Neuronal stem cell (in vitro differentiated cells): ENCODE results near the gene PTPN14.

Experiments
- DNase-seq: peaks from one replicate; pipeline ENCODE4 v3.0.0-alpha.2; 2013; ENCODE audit warnings: low spot score
- H2AFZ ChIP-seq: one replicate; pipeline ENCODE4 v1.6.1; 2013; ENCODE audit warnings: mild to moderate bottlenecking, low read length, inconsistent platforms
- H2AK5ac ChIP-seq: 2 replicates; pipeline ENCODE4 v1.6.1; 2013; ENCODE audit warnings: low read depth, mild to moderate bottlenecking, inconsistent platforms, low read length, moderate library complexity, mixed read lengths
- H2BK120ac ChIP-seq: 2 replicates; pipeline ENCODE4 v1.6.1; 2013; ENCODE audit warnings: low read depth, mild to moderate bottlenecking, inconsistent platforms, low read length, moderate library complexity, mixed read lengths
- H2BK12ac ChIP-seq: one replicate; pipeline ENCODE4 v1.6.1; 2013; ENCODE audit warnings: low read length, inconsistent platforms
- H2BK15ac ChIP-seq: 2 replicates; pipeline ENCODE4 v1.6.1; 2013; ENCODE audit warnings: mild to moderate bottlenecking, low read length, inconsistent platforms, mixed read lengths
- H2BK5ac ChIP-seq: one replicate; pipeline ENCODE4 v1.6.1; 2013; ENCODE audit warnings: inconsistent platforms, mild to moderate bottlenecking, low read length, moderate library complexity
- H3K14ac ChIP-seq: one replicate; pipeline ENCODE4 v1.6.1; 2013; ENCODE audit warnings: low read length, inconsistent platforms
- H3K18ac ChIP-seq: 2 replicates; pipeline ENCODE4 v1.6.1; 2013; ENCODE audit warnings: low read length, inconsistent platforms
- H3K23ac ChIP-seq: 2 replicates; pipeline ENCODE4 v1.6.1; 2013; ENCODE audit warnings: low read depth, mild to moderate bottlenecking, mixed read lengths, low read length, inconsistent platforms; ENCODE audit not compliant: poor library complexity
- H3K27ac ChIP-seq: replicated peaks from 3 replicates; pipeline ENCODE4 v1.5.1; 2013; ENCODE audit warnings: low read length, inconsistent platforms
- H3K27me3 ChIP-seq, 3 experiments: 2 replicates each; pipeline ENCODE4 v1.6.1; 2013; ENCODE audit warnings: low read length in 3 of 3, mild to moderate bottlenecking in 2 of 3, inconsistent platforms in 1 of 3, low read depth in 1 of 3, mixed read lengths in 1 of 3, moderate library complexity in 1 of 3; ENCODE audit not compliant: control insufficient read depth in 3 of 3, insufficient read depth in 3 of 3
- H3K36me3 ChIP-seq, 2 donors: replicated peaks in 1 of 2; 2 replicates each; pipeline ENCODE4 v1.6.1; 2013; ENCODE audit warnings: low read length in 2 of 2; ENCODE audit not compliant: control insufficient read depth in 2 of 2, insufficient read depth in 2 of 2
- H3K4ac ChIP-seq: 2 replicates; pipeline ENCODE4 v1.6.1; 2013; ENCODE audit warnings: inconsistent platforms, mild to moderate bottlenecking, low read length, moderate library complexity
- H3K4me1 ChIP-seq, 2 donors: 1 replicate in 1 of 2; 2 replicates in 1 of 2; pipeline ENCODE4 v1.6.1; 2013; ENCODE audit warnings: low read length in 2 of 2, low read depth in 1 of 2; ENCODE audit not compliant: control insufficient read depth in 2 of 2, insufficient read depth in 1 of 2
- H3K4me2 ChIP-seq: one replicate; pipeline ENCODE4 v1.6.1; 2013; ENCODE audit warnings: mild to moderate bottlenecking, low read length, inconsistent platforms; ENCODE audit not compliant: insufficient read depth, poor library complexity, severe bottlenecking
- H3K4me3 ChIP-seq, 2 donors: 2 replicates each; pipeline ENCODE4 v1.5.1; 2013; ENCODE audit warnings: low read length in 2 of 2, mild to moderate bottlenecking in 2 of 2, inconsistent platforms in 1 of 2, moderate library complexity in 1 of 2
- H3K79me1 ChIP-seq: one replicate; pipeline ENCODE4 v1.6.1; 2013; ENCODE audit warnings: low read depth, mild to moderate bottlenecking, inconsistent platforms, low read length, moderate library complexity
- H3K9ac ChIP-seq: one replicate; pipeline ENCODE4 v1.6.1; 2013; ENCODE audit warnings: mild to moderate bottlenecking, low read depth, low read length, inconsistent platforms; ENCODE audit not compliant: poor library complexity
- H3K9me3 ChIP-seq, 2 donors: replicated peaks in 1 of 2; 2 replicates each; pipeline versions ENCODE3 to v1.6.1; 2013; ENCODE audit warnings: low read length in 2 of 2, mild to moderate bottlenecking in 2 of 2, inconsistent platforms in 1 of 2, low read depth in 1 of 2, mixed read lengths in 1 of 2, moderate library complexity in 1 of 2; ENCODE audit not compliant: control insufficient read depth in 2 of 2, insufficient read depth in 1 of 2
- H4K8ac ChIP-seq: one replicate; pipeline ENCODE4 v1.6.1; 2013; ENCODE audit warnings: low read depth, mild to moderate bottlenecking, inconsistent platforms, low read length, moderate library complexity
- H4K91ac ChIP-seq: one replicate; pipeline ENCODE4 v1.6.1; 2013; ENCODE audit warnings: low read length, low read depth, mild to moderate bottlenecking, inconsistent platforms; ENCODE audit not compliant: poor library complexity
- WGBS, 2 donors: extraction: QIAGEN DNeasy Blood & Tissue Kit; methylation state at CpG; one replicate each; pipeline ENCODE4 v1.1.7; 2013; ENCODE audit warnings: missing lambda C conversion rate in 2 of 2, mixed read lengths in 1 of 2; ENCODE audit not compliant: insufficient read length in 2 of 2, insufficient replicate concordance in 1 of 2; ENCODE audit errors: extremely low coverage in 2 of 2; 5-methylcytosine and 5-hydroxymethylcytosine counted together

The PTPN14 gene

DNA sequence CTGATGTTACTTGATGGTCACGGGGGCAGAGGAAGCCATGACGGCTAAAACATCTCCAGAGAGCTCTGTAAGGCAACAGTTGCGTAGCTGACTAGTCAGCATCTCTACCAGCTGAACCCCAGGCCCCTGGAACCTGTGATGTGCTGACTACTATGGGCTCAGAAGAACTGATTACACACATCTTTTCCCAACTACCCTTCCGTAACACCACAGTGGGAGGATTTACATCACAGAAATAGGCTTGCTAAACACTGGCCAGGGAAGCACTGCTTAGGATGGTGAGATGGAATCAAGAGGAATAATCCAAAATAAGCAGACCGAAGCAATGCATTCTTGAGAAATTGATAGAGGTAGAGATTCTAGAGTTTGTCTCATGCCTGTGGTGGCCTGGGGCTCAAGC lies 148.0 kb downstream of the PTPN14 start:
- no peak overlapping the region for H3K14ac ChIP-seq
- peaks cover 8 to 12% of the 10 kb centered on the region in 2 donors for H3K4me1 ChIP-seq
- no peak overlapping the region for H3K9ac ChIP-seq
- no peak overlapping the region for H3K27ac ChIP-seq
- H2AK5ac ChIP-seq: no peak overlapping the region
- H3K4ac ChIP-seq: no peak overlapping the region
- no peak overlapping the region for H2BK12ac ChIP-seq
- H3K27me3 ChIP-seq: no peaks in the 10 kb centered on the region
- no peak overlapping the region for H2AFZ ChIP-seq
- no peak overlapping the region for H2BK5ac ChIP-seq
- no peak overlapping the region for H3K4me2 ChIP-seq
- no peak overlapping the region for H3K4me3 ChIP-seq
- no peak overlapping the region for H2BK15ac ChIP-seq
- no peak overlapping the region for H3K23ac ChIP-seq
- H4K8ac ChIP-seq: no peak overlapping the region
- no peak for DNase-seq
- no peaks in the 10 kb centered on the region for H3K79me1 ChIP-seq
- H3K36me3 ChIP-seq: peaks cover 2 to 26% of the 10 kb centered on the region in 2 donors
- no peaks in the 10 kb centered on the region for H3K9me3 ChIP-seq
- WGBS, 2 donors: no CpG with 5 or more reads among the region's 5 CpGs
- H4K91ac ChIP-seq: no peak overlapping the region
- no peak overlapping the region for H2BK120ac ChIP-seq
- H3K18ac ChIP-seq: no peak overlapping the region

DNA sequence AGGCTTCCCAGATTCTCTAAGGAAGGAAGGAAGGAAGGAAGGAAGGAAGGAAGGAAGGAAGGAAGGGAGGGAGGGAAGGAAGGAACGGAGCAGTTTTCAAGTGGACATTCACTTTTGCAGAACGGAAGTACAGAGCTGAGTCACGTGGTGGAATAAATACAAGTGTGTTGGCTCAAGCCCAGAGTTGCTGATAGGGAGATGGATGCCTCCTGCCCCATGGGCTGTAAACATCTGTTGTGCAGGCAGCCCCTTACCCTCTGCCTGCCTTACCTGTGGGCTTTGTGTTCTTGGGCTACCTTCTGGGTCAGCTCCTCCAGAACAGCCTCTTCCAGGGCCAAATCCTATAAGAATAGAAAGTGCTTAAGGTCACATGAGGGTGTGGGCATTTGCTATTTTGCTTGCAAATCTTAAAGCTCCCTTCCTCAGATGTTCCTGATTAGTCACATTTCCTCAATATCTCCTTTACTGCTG lies 148.8 kb downstream of the PTPN14 start:
- no peak overlapping the region for H4K91ac ChIP-seq
- no peak overlapping the region for H2BK15ac ChIP-seq
- H3K27me3 ChIP-seq: no peaks in the 10 kb centered on the region
- no peak overlapping the region for H3K27ac ChIP-seq
- H3K4me1 ChIP-seq: peaks cover 8 to 12% of the 10 kb centered on the region in 2 donors
- H3K23ac ChIP-seq: no peak overlapping the region
- H3K79me1 ChIP-seq: no peaks in the 10 kb centered on the region
- no peak overlapping the region for H4K8ac ChIP-seq
- DNase-seq: no peak
- H2AK5ac ChIP-seq: no peak overlapping the region
- H3K9ac ChIP-seq: no peak overlapping the region
- no peak overlapping the region for H3K18ac ChIP-seq
- peaks cover 2 to 29% of the 10 kb centered on the region in 2 donors for H3K36me3 ChIP-seq
- WGBS, 2 donors: no CpG with 5 or more reads among the region's 3 CpGs
- H2BK5ac ChIP-seq: no peak overlapping the region
- no peak overlapping the region for H3K4me2 ChIP-seq
- H3K9me3 ChIP-seq: no peaks in the 10 kb centered on the region
- no peak overlapping the region for H2AFZ ChIP-seq
- no peak overlapping the region for H2BK120ac ChIP-seq
- no peak overlapping the region for H3K4me3 ChIP-seq
- H2BK12ac ChIP-seq: no peak overlapping the region
- H3K4ac ChIP-seq: no peak overlapping the region
- no peak overlapping the region for H3K14ac ChIP-seq

DNA sequence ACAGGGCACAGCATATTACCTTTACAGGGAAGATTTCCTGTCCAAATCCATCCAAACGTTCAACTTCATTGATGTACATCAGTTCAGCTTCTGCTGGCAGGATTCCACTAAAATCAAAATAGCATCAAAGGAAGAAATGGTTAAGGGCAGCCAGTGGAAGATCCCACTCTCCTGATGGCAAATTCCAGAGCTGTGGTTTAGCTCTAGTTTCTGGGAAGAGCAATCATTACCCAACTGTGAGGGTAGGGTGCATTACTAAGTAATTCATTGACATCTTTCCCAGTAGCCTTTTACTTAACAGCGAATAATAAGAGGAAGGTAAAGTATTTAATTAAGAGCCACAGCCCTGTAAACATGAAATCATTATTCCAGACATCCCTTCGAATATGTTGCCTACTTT lies 149.7 kb downstream of the PTPN14 start:
- no peaks in the 10 kb centered on the region for H3K27me3 ChIP-seq

DNA sequence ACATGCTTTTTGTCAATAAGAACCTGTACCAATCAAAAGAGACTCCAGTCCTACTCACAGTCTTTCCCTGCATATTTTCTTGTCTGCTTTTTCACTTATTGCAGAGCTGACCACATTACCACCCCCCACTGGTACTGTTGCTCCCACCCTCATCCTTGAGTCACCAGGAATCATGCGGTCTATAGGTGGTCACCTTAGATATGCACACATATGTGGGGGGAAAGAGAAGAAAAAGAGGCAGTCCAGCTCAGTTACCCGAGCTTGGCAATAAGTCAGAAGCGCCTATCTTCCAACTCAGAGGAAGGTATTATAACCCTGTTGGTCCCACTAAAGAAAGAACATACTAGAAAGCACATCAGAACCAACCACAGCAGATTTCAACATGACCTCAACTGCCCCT lies 151.3 kb downstream of the PTPN14 start:
- Histone ChIP-seq H2BK5ac (no peak overlapping the region), H3K9me3 (no peaks in the 10 kb centered on the region), H3K79me1 (no peaks in the 10 kb centered on the region), H4K91ac (no peak overlapping the region), H3K4me3 (no peak overlapping the region), H3K27me3 (no peaks in the 10 kb centered on the region), H2AK5ac (no peak overlapping the region), H2BK120ac (no peak overlapping the region), H4K8ac (no peak overlapping the region), H3K4ac (no peak overlapping the region), H3K4me1 (peaks cover 7 to 9% of the 10 kb centered on the region in 2 donors), H3K14ac (no peak overlapping the region), H2BK12ac (no peak overlapping the region), H3K9ac (no peak overlapping the region), H3K4me2 (no peak overlapping the region), H3K27ac (no peak overlapping the region), H3K18ac (no peak overlapping the region), H2AFZ (no peak overlapping the region), H3K36me3 (peaks cover 2 to 49% of the 10 kb centered on the region in 2 donors), H3K23ac (no peak overlapping the region), H2BK15ac (no peak overlapping the region)
- no peak for DNase-seq
- WGBS, 2 donors: no CpG with 5 or more reads among the region's 3 CpGs

More for the DNA sequence above, 149.7 kb downstream of the PTPN14 start:
- Histone ChIP-seq H3K14ac (no peak overlapping the region), H3K9me3 (no peaks in the 10 kb centered on the region), H2BK5ac (no peak overlapping the region), H3K27ac (no peak overlapping the region), H4K91ac (no peak overlapping the region), H3K23ac (no peak overlapping the region), H2BK15ac (no peak overlapping the region), H3K4me1 (peaks cover 8 to 12% of the 10 kb centered on the region in 2 donors), H3K36me3 (peaks cover 2 to 39% of the 10 kb centered on the region in 2 donors), H2AFZ (no peak overlapping the region), H2BK12ac (no peak overlapping the region), H3K79me1 (no peaks in the 10 kb centered on the region), H3K4ac (no peak overlapping the region), H2BK120ac (no peak overlapping the region), H2AK5ac (no peak overlapping the region), H3K4me3 (no peak overlapping the region), H3K9ac (no peak overlapping the region), H3K4me2 (no peak overlapping the region), H3K18ac (no peak overlapping the region), H4K8ac (no peak overlapping the region)
- no peak for DNase-seq
- no CpG with 5 or more reads among the region's 3 CpGs for WGBS, 2 donors
